Gastrocnemius medialis (tissue), 4 donors: ENCODE data around the gene ECE2.

ENCODE experiments used
- POLR2A ChIP-seq, 2 donors: fragments of 450-650 bp; IDR thresholded peaks; one replicate each; pipeline ENCODE4 v1.6.1; 2017; ENCODE audit warnings: antibody characterized with exemption in 2 of 2, mild to moderate bottlenecking in 2 of 2, moderate library complexity in 2 of 2
- TF ChIP-seq, protein P1 (sequence below), 5 experiments: fragments of 450-650 bp in 3 of 5; fragments of 200-600 bp in 2 of 5; sonication (generic) in 2 of 5; IDR thresholded peaks in 4 of 5; conservative IDR thresholded peaks in 1 of 5; 1 replicate in 4 of 5; 2 replicates in 1 of 5; pipeline ENCODE4 v1.5.1; 2016 to 2019; ENCODE audit warnings: antibody characterized with exemption in 5 of 5, mild to moderate bottlenecking in 3 of 5, moderate library complexity in 3 of 5

DNA sequence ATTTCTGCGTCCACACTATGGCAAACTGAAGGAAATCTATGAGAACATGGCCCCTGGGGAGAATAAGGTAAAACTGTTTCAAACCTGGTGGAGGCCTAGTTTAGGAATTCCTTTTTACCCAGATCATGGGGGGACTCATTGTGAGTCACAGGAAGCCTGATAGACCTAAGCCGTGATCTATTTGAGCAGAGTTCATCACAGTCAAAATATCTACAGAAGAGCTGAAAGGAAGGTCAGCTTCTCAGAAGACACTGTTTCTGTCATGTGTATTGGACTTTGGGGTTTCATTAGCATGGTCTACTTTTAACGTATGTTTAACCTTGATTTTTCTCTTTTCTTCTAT is 24.5 kb downstream of the ECE2 start:
- TF ChIP-seq, protein P1, sequence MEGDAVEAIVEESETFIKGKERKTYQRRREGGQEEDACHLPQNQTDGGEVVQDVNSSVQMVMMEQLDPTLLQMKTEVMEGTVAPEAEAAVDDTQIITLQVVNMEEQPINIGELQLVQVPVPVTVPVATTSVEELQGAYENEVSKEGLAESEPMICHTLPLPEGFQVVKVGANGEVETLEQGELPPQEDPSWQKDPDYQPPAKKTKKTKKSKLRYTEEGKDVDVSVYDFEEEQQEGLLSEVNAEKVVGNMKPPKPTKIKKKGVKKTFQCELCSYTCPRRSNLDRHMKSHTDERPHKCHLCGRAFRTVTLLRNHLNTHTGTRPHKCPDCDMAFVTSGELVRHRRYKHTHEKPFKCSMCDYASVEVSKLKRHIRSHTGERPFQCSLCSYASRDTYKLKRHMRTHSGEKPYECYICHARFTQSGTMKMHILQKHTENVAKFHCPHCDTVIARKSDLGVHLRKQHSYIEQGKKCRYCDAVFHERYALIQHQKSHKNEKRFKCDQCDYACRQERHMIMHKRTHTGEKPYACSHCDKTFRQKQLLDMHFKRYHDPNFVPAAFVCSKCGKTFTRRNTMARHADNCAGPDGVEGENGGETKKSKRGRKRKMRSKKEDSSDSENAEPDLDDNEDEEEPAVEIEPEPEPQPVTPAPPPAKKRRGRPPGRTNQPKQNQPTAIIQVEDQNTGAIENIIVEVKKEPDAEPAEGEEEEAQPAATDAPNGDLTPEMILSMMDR (IDR thresholded peaks at IDR 0.05 in 4 of 5, conservative IDR thresholded peaks at IDR 0.05 in 1 of 5), result no peak
- TF ChIP-seq POLR2A (IDR thresholded peaks at IDR 0.05), result no peak
